ENCODE results near the gene RAET1G. TPM values are rescaled to one million over a fixed set of nuclear protein-coding genes. Genes with fewer than 3 reads are reported as not detected.

RAET1G gene
- total and polyA plus RNA-seq, 2 donors (not counting 3 experiments of a cell fraction or from before 2014, with no cell fraction given) = 1.6 to 2.1 TPM

- POLR2A ChIA-PET = no interaction called here
- no peak overlapping the region for H3K4me3 ChIP-seq (replicated peaks in 1 of 3; ENCODE audit: insufficient read depth in 1 of 3, low read depth in 1 of 3, low read length in 3 of 3)
- peak; percentile 85 for FAIRE-seq
- H3K4me2 ChIP-seq (ENCODE audit: insufficient read depth, low read length) = no peak overlapping the region
- no peaks in the 10 kb centered on the region for H3K79me2 ChIP-seq (ENCODE audit: control insufficient read depth, insufficient read depth, low read length)
- no peaks in the 10 kb centered on the region for H3K9me1 ChIP-seq (replicated peaks; ENCODE audit: control insufficient read depth, extremely low read depth, insufficient read depth, low read length)
- no peak overlapping the region for H3K9ac ChIP-seq (replicated peaks; ENCODE audit: extremely low read depth, insufficient read depth, low read length)
- H3K36me3 ChIP-seq (ENCODE audit: control insufficient read depth in 2 of 2, extremely low read depth in 1 of 2, insufficient read depth in 2 of 2, low read length in 2 of 2) = no peaks in the 10 kb centered on the region
- H3K27me3 ChIP-seq (ENCODE audit: control insufficient read depth in 2 of 2, insufficient read depth in 2 of 2, low read length in 2 of 2) = peaks cover 63 to 75% of the 10 kb centered on the region in 2 experiments
- no peaks in the 10 kb centered on the region for H3K9me3 ChIP-seq (replicated peaks; ENCODE audit: control insufficient read depth, insufficient read depth, low read length)
- no TSS peak for BruUV-seq (replicated peaks)
- no peak overlapping the region for H2AFZ ChIP-seq (ENCODE audit: low read depth, low read length)
- H3K4me1 ChIP-seq (ENCODE audit: control insufficient read depth, extremely low read depth, insufficient read depth, low read length) = peaks cover 10% of the 10 kb centered on the region
- dilution Hi-C loops (cut with MboI; ENCODE audit: extremely low pct_ligation_motif_present, low sequenced_read_pairs) = no loop called here
- no peaks in the 10 kb centered on the region for H4K20me1 ChIP-seq (replicated peaks; ENCODE audit: control insufficient read depth, extremely low read depth, insufficient read depth, low read length)
- CTCF ChIA-PET = interaction anchor here (0.6 to 2.5 kb wide), 4 partner anchors 29 to 400 kb away, joined by 3 to 63 read pairs (median 3); partner anchors contain the start of gene ULBP1
- peak; percentile 74 for DNase-seq (ENCODE audit: low read depth, low spot score)
- no peak overlapping the region for H3K27ac ChIP-seq (ENCODE audit: insufficient read depth, low read depth, low read length)
- intact Hi-C loops (cut with micrococcal nuclease) = loop anchor here (1.0 to 2.0 kb wide), 4 partner anchors 28 to 400 kb away; partner anchors contain the start of genes ULBP1 and ULBP3
- TF ChIP-seq, protein P1, sequence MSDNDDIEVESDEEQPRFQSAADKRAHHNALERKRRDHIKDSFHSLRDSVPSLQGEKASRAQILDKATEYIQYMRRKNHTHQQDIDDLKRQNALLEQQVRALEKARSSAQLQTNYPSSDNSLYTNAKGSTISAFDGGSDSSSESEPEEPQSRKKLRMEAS (IDR thresholded peaks at IDR 0.05; ENCODE audit: insufficient read depth, insufficient read length) = no peak
- TF ChIP-seq CTCF (IDR thresholded peaks at IDR 0.05; ENCODE audit: extremely low read depth in 1 of 2, insufficient read depth in 1 of 2, low read depth in 1 of 2, low read length in 2 of 2) = peak; percentile 54 to 64
- peak; percentile 83 for TF ChIP-seq JUN (IDR thresholded peaks at IDR 0.05; ENCODE audit: borderline replicate concordance, insufficient read depth, insufficient read length, low read depth)
These were observed 11.6 kb upstream of the RAET1G start for GRCh38 chr6:149934249-149935156.

Measured in endothelial cell of umbilical vein (primary cell).